GM18502 (cell line): ENCODE measurements around the gene SIL1.

ENCODE experiments used
- ATAC-seq: cut with Tn5 transposase; IDR thresholded peaks from one replicate; pipeline ENCODE4 v1.9.1; 2021; ENCODE audit warnings: mild to moderate bottlenecking; ENCODE audit not compliant: unreplicated experiment, poor library complexity

The SIL1 gene

GRCh38 chr5:138967791-138968448 lies 230.2 kb downstream of the SIL1 start:
- no peak for ATAC-seq

- no peak for ATAC-seq
Measured at GRCh38 chr5:138966236-138966985, 231.8 kb downstream of the SIL1 start.

GRCh38 chr5:138965626-138966025 lies 232.5 kb downstream of the SIL1 start:
- no peak for ATAC-seq

DNA sequence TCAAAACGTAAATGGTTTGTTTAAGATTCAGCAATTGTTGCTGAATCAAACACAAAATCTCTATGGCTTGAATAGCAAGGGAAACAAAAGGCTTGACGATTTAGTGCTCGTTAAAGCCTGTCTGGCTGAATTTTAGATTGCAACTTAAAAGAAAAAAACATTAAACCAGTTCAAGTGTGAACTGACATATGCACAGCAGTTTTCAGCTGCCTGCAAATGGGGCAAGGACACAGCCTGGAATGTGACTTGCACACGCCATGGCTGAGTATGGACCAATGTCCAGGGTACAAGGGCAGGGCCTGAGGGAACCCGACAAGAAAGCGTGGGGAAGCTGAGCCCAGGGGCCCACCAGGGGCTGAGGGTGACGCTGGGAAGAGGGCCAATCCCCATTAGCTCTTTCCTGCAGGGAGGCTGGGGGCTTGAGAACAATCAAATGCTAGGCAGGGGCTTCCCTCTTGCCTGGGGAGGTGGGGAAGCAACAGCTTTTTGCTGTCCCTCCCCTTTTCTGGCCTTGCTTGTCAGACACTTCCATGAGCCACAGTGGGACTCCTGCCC lies 233.4 kb downstream of the SIL1 start:
- no peak for ATAC-seq

DNA sequence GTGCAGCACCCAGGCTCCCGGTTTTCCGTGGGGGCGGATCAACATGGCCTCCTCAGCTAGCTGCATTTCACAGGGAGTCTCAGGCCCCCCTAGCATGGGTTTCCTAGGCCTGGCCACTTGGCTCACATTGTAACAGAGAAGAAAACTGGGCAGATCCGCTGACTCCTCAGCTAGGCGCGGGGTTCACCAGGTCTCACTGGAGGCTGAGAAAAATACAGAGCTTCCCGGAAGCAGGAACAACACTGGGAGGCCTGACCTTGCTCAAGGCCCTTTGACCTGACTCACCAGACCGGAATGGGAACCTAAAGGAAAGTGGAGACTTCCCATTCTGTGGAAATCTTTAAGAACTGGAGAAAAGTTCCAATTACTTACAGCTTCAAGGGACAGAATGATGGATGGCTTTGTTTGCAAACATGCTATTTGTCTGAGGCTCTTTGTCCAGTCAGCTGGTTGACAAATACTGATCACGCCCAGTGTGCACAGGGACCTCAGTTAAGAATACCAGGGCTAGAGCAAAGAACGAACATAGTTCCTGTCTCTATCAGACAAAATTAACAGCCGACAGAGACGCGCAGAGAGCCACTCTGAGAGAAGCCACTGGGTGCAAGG lies 234.3 kb downstream of the SIL1 start:
- no peak for ATAC-seq

DNA sequence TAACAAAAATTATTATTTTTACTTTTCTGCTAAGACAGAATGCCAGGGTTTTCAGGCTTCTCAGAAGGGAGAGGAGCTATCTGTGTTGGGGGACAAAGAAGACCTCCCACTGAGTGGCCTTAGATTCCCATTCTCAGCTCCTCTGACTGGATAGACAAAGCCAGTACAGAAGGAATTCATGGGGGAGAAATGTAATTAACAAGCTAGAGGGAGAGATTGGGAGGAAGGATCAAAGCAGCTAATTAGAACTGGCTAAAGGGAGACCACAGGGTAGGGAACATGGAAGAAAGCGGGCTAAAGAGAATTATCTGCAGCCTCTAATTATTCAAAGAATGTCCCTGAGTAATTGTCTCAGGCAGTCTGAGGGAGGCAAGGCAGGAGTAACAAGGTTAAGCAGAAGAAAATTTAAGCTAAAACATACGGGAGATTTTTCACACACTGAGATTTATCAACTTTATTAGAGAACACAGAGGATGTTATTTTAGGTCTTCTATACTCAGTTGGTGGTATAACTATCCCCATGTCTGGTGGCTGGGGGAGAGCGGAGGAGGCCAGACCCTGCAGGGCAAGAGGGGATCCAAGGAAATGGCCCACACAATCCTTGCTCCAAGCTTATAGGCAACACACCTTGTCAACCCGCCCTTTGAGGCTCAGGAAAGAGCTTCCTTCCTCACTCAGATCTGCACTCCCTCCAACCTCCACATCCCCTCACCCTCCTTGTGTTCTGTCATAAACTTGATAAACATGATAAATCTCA lies 235.4 kb downstream of the SIL1 start:
- ATAC-seq: no peak

DNA sequence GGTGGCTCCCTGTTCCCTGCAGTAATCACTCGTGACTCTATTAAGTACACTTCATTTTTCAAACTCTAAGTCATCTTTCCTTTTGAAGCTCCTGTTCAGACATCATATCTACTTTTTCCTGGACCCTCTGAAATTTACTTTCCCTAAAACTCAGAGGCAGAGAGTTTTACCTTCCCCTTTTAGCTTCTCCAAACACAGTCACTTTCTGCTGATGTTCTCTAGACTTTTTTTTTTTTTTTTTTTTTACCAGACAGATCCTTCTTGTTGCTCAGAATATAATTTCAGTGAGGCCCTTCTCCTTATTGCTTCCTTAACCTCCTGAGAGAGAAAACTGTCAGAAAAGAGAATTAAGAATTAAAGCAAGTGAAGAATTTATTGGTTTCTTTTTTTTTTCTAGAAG lies 236.4 kb downstream of the SIL1 start:
- no peak for ATAC-seq

- no peak for ATAC-seq
Measured at GRCh38 chr5:138961221-138961620, 236.9 kb downstream of the SIL1 start.

DNA sequence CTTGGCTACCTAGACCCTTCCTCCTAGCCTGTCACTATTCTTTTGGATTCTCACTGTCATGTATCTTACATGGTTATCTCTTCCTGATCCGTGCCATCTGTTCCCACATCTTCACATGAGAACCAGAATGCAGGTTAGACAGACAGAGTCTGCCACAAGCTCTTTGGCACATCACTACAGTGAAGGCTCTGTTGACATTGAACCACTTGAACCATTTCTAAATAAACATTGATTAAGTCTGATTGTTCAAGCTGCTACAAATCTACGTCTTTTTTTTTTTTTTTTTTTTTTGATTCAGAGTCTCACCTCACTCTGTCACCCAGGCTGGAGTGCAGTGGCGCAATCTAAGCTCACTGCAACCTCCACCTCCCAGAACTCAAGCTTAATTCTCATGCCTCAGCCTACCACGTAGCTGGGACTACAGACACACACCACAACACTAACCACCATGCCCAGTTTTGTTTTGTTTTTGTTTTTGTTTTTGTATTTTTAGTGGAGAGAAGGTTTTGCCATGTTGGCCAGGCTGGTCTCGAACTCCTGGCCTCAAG lies 237.9 kb downstream of the SIL1 start:
- ATAC-seq: no peak

DNA sequence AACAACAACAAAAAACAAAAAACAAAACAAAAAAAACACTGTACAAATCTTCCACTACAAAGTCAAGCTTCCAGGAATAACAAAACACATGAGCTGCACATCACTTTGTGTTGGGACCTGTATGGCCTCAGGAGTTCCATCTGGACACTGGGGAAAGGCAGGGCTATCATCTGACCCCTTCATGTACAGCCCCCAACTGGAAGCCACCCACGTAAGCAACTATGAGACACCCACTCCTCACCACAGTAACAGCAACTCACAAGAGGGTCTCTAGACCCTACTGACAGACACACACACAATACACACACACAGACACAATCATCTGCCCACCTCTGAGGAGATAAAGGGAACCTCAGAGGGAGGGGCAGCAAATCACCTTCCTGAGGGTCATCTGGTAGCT lies 241.4 kb downstream of the SIL1 start:
- ATAC-seq: no peak

DNA sequence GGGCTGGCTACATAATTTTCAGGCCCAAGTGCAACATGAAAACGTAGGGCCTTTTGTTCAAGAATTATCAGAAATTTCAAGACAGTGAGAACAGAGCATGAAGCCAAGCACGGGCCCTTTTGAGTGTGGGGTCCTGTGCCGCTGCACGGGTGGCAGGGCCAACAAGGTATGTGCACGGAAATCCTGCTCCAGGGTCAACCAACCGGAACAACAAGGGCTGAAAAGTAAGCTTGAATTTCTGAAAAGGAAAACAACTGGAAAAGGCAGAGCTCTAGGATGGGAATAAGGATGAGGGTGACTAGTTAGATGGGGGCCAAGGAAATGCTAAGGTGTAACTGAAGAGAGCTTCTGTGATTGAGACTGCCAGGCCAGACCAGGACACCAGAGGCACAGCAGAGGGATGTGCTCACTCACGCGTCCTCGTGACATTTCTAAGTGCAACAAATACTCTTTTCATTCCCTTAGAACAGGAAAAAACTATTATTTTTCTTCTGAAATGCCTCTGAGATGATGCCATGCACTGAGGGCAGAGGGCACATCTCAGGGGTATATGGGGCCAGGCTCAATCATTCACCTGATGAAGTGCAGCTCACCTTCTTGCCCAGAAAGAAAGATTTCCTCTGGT lies 242.4 kb downstream of the SIL1 start:
- ATAC-seq: no peak

GRCh38 chr5:138955013-138955660 lies 243.0 kb downstream of the SIL1 start:
- no peak for ATAC-seq

DNA sequence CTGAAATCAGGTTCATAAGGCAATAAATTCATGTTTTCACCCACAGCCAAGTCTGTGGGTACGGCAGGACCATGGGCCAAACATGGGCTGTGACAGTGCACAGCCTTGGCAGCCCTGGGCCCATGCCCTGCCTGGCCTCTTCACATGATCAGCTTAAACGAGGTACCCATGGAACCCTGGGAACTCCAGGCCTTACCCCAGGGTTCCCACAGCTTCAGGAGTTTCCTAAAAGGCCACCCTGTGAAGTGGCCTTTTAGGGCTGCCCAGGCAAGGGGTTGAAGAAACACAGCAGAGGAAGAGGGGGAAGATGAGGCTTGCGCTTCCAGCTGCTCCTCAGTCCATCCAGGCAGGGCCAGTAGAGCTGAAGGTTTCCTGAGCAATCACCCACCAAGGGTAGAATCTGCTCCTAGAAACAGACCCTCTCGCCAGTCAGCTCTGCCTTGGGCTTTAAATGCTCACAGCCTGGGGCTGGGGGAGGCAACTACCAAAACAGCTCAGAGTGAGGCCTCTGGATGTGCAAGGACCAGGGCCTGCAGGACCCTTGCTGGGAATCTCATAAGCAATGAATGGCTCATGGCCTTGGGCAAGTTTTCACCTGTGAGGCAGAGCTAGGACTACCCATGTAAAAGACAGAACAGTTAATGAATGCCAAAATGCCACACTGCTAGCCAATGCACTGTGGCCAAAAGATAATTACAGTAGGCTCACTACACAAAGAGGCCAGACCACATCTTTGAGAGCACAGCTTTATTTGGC lies 243.7 kb downstream of the SIL1 start:
- ATAC-seq: no peak

DNA sequence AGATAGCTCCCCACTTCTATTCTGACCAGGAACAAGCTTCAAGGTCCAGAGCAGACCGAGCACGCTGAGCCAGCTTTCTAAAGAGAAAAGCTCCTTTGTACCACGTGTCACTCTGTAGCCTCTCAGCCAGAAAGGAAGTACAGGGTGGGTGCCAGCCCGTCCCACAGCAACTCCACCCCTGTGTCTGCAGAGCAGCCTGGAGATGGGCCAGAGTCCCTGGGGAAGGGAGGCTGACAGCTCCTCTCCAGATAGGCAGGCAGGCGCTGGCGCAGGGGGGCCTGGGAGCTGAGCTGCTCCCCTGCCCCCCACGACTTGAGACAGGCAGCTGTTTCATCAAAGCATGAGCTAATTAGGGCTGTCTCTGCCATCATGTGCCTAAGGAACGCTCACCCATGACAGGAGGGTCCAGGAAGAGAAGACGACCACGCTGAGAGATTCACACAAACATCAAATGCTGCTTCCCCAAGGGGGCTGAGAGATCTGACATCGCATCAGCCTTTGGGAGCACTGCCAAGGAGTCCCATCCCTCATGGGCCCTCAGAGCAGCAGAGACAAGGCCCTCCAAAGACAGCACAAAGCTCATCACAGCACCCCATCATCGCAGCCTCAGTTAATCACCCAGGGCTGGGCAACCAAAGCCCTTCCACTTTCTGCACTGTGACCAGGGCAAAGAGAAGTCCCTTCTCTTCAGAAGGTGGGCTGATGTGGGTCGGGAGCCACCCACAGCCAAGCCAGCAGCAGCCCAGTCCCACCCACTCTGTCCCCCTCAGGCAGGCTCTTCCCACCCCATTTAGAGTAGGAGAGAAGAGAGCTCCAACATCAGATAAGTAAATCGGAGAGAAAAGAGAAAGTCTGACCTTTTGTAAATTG lies 244.5 kb downstream of the SIL1 start:
- ATAC-seq: peak; percentile 69

DNA sequence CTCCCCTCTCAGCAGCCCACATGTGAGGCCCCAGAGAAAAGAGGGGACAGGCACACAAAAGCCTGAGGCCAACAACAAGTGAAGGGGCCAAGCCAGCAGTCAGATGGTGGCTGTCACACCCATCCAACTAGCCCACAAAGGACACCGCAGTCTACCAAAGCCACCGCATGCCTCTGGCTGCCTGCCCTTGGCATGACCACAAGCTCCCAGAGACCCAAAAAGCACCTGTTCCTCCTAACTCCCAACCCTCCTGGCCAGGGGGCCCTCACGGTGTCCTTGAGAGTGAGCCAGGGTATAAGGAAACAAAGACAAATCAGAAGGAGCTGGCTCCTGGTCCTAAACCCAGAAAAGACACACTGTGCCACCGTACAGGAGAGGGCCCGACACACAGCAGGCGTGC lies 245.2 kb downstream of the SIL1 start:
- no peak for ATAC-seq

DNA sequence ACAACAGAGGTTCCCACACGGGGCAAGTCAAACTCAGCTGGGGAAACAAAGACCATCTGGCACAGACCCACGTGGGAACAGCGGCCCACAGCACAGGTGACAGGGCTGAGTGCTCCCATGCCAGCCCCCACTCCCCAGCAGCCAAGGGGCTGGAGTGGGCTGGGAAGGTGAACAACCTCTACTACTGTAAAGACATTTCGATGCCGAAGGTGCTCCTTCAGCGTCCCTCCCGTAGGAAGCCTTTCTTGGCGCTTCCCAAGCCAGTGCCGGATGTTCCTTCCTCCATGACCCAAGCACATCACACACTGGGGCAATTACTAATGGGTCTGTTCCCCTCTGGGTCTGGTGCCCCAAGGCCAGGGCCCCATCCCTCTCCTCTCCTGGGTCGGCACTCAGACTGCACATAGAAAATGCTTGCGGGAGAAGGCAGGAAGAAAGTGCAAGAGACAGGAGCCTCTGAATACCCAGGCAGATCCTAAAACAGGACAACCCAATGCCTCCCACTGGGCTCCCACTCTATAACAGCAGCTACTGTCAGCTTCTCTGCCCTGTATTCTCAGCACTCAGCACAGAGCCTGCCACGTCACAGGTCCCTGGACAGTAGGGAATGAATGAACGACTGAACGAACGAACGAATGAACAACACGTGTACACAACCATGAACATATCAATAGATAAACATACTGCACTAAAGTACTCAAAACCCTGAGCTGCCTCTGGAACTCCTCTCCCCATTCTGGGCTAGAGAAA lies 246.0 kb downstream of the SIL1 start:
- no peak for ATAC-seq
